PC-3 (cell line): ENCODE data around the gene GALNT2. TPM values are rescaled to one million over a fixed set of nuclear protein-coding genes. Genes with fewer than 3 reads are reported as not detected.
A peak's percentile ranks its signal among the peaks of the same experiment; 100 is the strongest.

Experiments
- ATAC-seq: fragments of 200-7000 bp; cut with Tn5 transposase; 2 replicates; pipeline ENCODE4 v1.9.1; 2020; ENCODE audit warnings: mild to moderate bottlenecking, moderate library complexity
- BruUV-seq: library from RNA; stranded (reverse); fragments of 400-500 nt; replicated peaks from 2 replicates; lab custom pipeline; 2021; lab: Mats Ljungman, UMichigan
- CTCF ChIA-PET: fragments of 300-600 bp; sonication (Branson Sonifier 250); formaldehyde crosslinking; loops from one replicate; lab custom pipeline; 2022; ENCODE audit warnings: antibody characterized with exemption; lab: Charles Lee
- POLR2A ChIA-PET: fragments of 300-600 bp; sonication (Branson Sonifier 250); formaldehyde crosslinking; loops from one replicate; lab custom pipeline; 2022; ENCODE audit warnings: antibody characterized with exemption; ENCODE audit not compliant: unreplicated experiment; lab: Charles Lee
- DNase-seq: peaks from one replicate; pipeline ENCODE4 v3.0.0-alpha.2; 2015
- H2AFZ ChIP-seq: fragments of 300-600 bp; sonication (generic); 2 replicates; pipeline ENCODE4 v1.6.0; 2016; ENCODE audit warnings: antibody characterized with exemption, low read length
- H3F3A ChIP-seq: fragments of 300-600 bp; sonication (generic); one replicate; pipeline ENCODE4 v1.6.0; 2017; ENCODE audit warnings: antibody characterized with exemption, low read length, control low read depth, mild to moderate bottlenecking; ENCODE audit not compliant: unreplicated experiment
- H3K27ac ChIP-seq: fragments of 300-600 bp; sonication (generic); 2 replicates; pipeline ENCODE4 v1.5.1; 2016; ENCODE audit warnings: mild to moderate bottlenecking, low read length
- H3K27me3 ChIP-seq: fragments of 300-600 bp; sonication (generic); 2 replicates; pipeline ENCODE4 v1.6.1; 2016; ENCODE audit warnings: low read length, mixed read lengths
- H3K36me3 ChIP-seq: fragments of 300-600 bp; sonication (generic); 2 replicates; pipeline ENCODE4 v1.6.1; 2016; ENCODE audit warnings: low read depth, mixed run types, low read length, mixed read lengths
- H3K4me1 ChIP-seq: fragments of 300-600 bp; sonication (generic); 2 replicates; pipeline ENCODE4 v1.5.1; 2016; ENCODE audit warnings: low read length; ENCODE audit not compliant: insufficient read depth
- H3K4me2 ChIP-seq: fragments of 300-600 bp; sonication (generic); 2 replicates; pipeline ENCODE4 v1.6.0; 2016; ENCODE audit warnings: low read length
- H3K4me3 ChIP-seq: fragments of 300-600 bp; sonication (generic); 2 replicates; pipeline ENCODE4 v1.5.1; 2016; ENCODE audit warnings: mild to moderate bottlenecking, low read length, mixed read lengths
- H3K79me2 ChIP-seq: fragments of 300-600 bp; sonication (generic); 2 replicates; pipeline ENCODE4 v1.6.1; 2017; ENCODE audit warnings: low read length, mixed read lengths
- H3K9ac ChIP-seq: fragments of 300-600 bp; sonication (generic); 2 replicates; pipeline ENCODE4 v1.6.0; 2016; ENCODE audit warnings: mild to moderate bottlenecking, low read length
- H3K9me2 ChIP-seq: fragments of 300-600 bp; sonication (generic); replicated peaks from 2 replicates; pipeline ENCODE4 v1.6.1; 2016; ENCODE audit warnings: mixed run types, low read length, mixed read lengths
- H3K9me3 ChIP-seq: fragments of 300-600 bp; sonication (generic); 2 replicates; pipeline ENCODE4 v1.6.1; 2016; ENCODE audit warnings: low read length, mixed read lengths
- H4K20me1 ChIP-seq: fragments of 300-600 bp; sonication (generic); 2 replicates; pipeline ENCODE4 v1.6.1; 2016; ENCODE audit warnings: low read length, mixed read lengths
- EZH2 ChIP-seq: fragments of 300-600 bp; sonication (generic); IDR thresholded peaks from one replicate; pipeline ENCODE4 v1.6.1; 2017; ENCODE audit warnings: antibody characterized with exemption, mild to moderate bottlenecking, low read length; ENCODE audit not compliant: unreplicated experiment
- EZH2phosphoT487 ChIP-seq: fragments of 300-600 bp; sonication (generic); IDR thresholded peaks from 2 replicates; pipeline ENCODE4 v1.6.1; 2018; ENCODE audit warnings: mild to moderate bottlenecking, antibody characterized with exemption, low read length, borderline replicate concordance
- intact Hi-C: fragments of 100-400 bp; cut with micrococcal nuclease; formaldehyde crosslinking; loops from 2 replicates; pipeline ENCODE4 v1.9.0; 2023
- total RNA-seq: library from RNA; depleted of rRNA; stranded (reverse); fragments of >200 nt; gene quantifications from 2 replicates; pipeline ENCODE4 v1.2.3, GENCODE V29; 2014
- TF ChIP-seq, protein P1 (sequence below): fragments of 300-600 bp; sonication (generic); conservative IDR thresholded peaks from 2 replicates; pipeline ENCODE4 v1.5.1; 2017; ENCODE audit warnings: antibody characterized with exemption, low read depth, mild to moderate bottlenecking, low read length

Gene GALNT2
- total RNA-seq, 1 experiment from 2014 or later = 182 TPM

DNA sequence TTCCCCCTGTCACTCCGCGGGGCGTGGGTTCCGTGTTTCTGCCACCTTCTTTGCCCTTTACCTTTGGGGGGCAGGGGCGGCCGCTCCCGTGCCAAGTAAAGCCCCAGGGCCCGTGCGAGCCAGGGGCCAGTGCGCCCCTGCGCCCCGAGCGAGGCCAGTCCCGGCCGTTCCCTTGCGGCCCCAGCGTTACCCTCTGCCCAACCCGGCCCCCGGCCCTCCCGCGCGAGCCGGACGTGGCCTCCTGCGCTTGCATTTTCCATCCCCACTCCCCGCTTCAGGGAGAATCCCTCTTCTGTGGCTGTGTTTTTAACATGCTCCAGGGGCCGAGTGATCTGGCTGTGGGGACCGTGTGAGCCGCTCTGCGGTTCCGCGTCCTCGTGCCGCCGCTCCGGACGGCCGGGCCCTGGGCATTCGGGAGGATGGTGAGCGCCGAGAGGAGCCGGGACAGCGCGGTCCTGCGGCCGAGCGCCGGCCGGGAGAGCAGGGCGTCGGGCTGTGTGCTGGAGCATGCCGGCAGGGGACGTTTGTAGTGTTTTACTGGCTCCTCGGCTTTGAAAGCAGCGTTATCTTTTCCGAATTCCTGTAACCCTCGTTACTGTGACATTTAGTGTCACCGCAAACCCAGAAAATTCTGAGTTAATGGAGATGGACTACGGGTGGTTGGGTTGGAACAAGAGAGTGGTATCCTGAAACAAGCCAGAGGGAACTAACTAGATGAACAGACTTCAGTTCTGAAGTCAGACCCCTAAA, 1.0 kb downstream of the GALNT2 start:
- Histone ChIP-seq H3K4me1 (peaks cover 42% of the 10 kb centered on the region), H3K9me3 (no peaks in the 10 kb centered on the region), H3K9me2 (no peaks in the 10 kb centered on the region), H3K9ac (peak overlapping the region; percentile 91), H3K79me2 (peaks cover 58% of the 10 kb centered on the region), H3K36me3 (no peaks in the 10 kb centered on the region), H3K4me3 (peak overlapping the region; percentile 84), H4K20me1 (peaks cover 49% of the 10 kb centered on the region), H3K27me3 (no peaks in the 10 kb centered on the region), H3F3A (peaks cover 2% of the 10 kb centered on the region), H3K27ac (peak overlapping the region; percentile 24), H2AFZ (0 out of 2 replicates have a peak overlapping the region, but pooled peaks have one; percentile 6), H3K4me2 (peak overlapping the region; percentile 90)
- no peak for TF ChIP-seq EZH2phosphoT487
- TF ChIP-seq, protein P1, sequence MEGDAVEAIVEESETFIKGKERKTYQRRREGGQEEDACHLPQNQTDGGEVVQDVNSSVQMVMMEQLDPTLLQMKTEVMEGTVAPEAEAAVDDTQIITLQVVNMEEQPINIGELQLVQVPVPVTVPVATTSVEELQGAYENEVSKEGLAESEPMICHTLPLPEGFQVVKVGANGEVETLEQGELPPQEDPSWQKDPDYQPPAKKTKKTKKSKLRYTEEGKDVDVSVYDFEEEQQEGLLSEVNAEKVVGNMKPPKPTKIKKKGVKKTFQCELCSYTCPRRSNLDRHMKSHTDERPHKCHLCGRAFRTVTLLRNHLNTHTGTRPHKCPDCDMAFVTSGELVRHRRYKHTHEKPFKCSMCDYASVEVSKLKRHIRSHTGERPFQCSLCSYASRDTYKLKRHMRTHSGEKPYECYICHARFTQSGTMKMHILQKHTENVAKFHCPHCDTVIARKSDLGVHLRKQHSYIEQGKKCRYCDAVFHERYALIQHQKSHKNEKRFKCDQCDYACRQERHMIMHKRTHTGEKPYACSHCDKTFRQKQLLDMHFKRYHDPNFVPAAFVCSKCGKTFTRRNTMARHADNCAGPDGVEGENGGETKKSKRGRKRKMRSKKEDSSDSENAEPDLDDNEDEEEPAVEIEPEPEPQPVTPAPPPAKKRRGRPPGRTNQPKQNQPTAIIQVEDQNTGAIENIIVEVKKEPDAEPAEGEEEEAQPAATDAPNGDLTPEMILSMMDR = peak; percentile 23; the same call in 1 of the 2 replicates
- ATAC-seq = peak; percentile 10
- POLR2A ChIA-PET = no interaction called here
- CTCF ChIA-PET = no interaction called here
- BruUV-seq = no TSS peak
- DNase-seq = peak; percentile 41
- intact Hi-C loops = loop anchor here (1.0 to 2.0 kb wide), 5 partner anchors 17 to 242 kb away; no protein-coding TSS in a partner anchor

DNA sequence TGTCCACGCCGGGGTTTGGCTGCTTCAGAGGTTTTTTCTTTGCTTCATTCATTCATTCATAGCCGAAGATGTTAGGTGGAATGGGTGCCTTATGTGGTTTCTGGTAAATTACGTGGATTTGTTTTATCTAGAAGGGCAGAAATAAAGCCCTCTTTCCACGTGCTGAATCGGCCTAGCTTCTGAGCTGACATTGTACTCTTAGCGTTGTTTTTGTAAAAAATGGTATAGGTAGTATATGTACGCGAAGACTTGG, 1.5 kb downstream of the GALNT2 start:
- H3K4me3 ChIP-seq = peak overlapping the region; percentile 84
- peak overlapping the region; percentile 4; the same call in 1 of the 2 replicates for H2AFZ ChIP-seq
- intact Hi-C loops = loop anchor here (1.0 to 2.0 kb wide), 4 partner anchors 16 to 200 kb away; no protein-coding TSS in a partner anchor
- TF ChIP-seq EZH2phosphoT487 (no peak), EZH2 (no peak)
- TF ChIP-seq, protein P1 = no peak
- H3K4me1 ChIP-seq = peaks cover 47% of the 10 kb centered on the region
- no peak for DNase-seq
- CTCF ChIA-PET = interaction anchor here (1.1 kb wide), 1 partner anchor 24 kb away, joined by 4 read pairs; no protein-coding TSS in a partner anchor
- H3K4me2 ChIP-seq = peak overlapping the region; percentile 90
- H3K27me3 ChIP-seq = no peaks in the 10 kb centered on the region
- BruUV-seq = TSS peak; percentile 42
- ATAC-seq = no peak
- peak overlapping the region; percentile 24 for H3K27ac ChIP-seq
- POLR2A ChIA-PET = no interaction called here
- H3K36me3 ChIP-seq = no peaks in the 10 kb centered on the region
- H3K9ac ChIP-seq = peak overlapping the region; percentile 91
- H3K79me2 ChIP-seq = peaks cover 63% of the 10 kb centered on the region
- no peaks in the 10 kb centered on the region for H3K9me2 ChIP-seq
- H4K20me1 ChIP-seq = peaks cover 51% of the 10 kb centered on the region
- no peaks in the 10 kb centered on the region for H3K9me3 ChIP-seq
- peaks cover 4% of the 10 kb centered on the region for H3F3A ChIP-seq
